Panc1 (cell line): ENCODE results near the gene EIF4EBP3.

Experiments
- POLR2AphosphoS5 ChIP-seq: IDR thresholded peaks from 2 replicates; pipeline ENCODE4 v1.6.1; 2012; ENCODE audit warnings: mild to moderate bottlenecking, low read depth, low read length, moderate library complexity
- TF ChIP-seq, protein P1 (sequence below): fragments of 450-650 bp; IDR thresholded peaks from 2 replicates; pipeline ENCODE4 v1.5.1; 2017; ENCODE audit warnings: mild to moderate bottlenecking

DNA sequence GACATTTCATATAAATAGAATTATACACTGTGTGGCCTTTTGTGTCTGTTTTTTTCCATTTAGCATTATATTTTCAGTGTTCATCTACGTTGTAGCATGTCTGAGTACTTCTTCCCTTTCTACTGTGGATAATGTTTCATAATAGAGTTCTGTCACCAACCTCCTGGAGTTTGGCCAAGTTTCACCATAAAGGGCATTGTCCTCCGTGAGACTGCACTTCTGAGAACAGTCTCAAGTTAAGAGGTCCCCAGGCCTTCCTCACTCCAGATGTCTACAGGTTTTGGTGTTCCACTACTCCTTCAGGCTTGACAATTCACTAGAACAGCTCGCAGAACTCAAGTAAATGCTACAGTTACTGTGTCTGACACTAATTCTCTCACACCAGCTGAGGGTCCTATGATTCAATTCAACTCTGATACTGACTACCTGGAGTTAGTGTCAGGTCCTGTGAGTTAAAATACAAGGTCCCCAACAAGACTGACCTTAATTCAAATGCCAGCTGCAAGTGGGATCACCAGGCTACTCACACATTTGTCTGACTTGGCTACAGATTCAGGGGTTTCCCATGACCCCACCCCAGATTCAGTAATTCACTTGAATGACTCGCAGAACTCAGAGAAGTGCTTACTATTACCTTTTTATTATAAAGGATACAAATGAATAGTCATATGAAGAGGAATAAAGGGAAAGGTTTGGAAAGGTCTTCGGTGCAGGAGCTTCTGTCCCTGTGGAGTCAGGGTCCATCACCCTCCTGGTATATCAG is 48.3 kb downstream of the EIF4EBP3 start:
- TF ChIP-seq, protein P1, sequence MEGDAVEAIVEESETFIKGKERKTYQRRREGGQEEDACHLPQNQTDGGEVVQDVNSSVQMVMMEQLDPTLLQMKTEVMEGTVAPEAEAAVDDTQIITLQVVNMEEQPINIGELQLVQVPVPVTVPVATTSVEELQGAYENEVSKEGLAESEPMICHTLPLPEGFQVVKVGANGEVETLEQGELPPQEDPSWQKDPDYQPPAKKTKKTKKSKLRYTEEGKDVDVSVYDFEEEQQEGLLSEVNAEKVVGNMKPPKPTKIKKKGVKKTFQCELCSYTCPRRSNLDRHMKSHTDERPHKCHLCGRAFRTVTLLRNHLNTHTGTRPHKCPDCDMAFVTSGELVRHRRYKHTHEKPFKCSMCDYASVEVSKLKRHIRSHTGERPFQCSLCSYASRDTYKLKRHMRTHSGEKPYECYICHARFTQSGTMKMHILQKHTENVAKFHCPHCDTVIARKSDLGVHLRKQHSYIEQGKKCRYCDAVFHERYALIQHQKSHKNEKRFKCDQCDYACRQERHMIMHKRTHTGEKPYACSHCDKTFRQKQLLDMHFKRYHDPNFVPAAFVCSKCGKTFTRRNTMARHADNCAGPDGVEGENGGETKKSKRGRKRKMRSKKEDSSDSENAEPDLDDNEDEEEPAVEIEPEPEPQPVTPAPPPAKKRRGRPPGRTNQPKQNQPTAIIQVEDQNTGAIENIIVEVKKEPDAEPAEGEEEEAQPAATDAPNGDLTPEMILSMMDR, result no peak
- TF ChIP-seq POLR2AphosphoS5, result no peak
